HEK293 (cell line): ENCODE results near the gene CASP7.

ENCODE experiments used
- CTCF ChIP-seq: fragments of 450-650 bp; formaldehyde crosslinking; IDR thresholded peaks from 2 replicates; pipeline ENCODE4 v1.5.1; 2016; ENCODE audit warnings: missing biosample characterization, missing genetic modification characterization
- FEZF1 ChIP-seq: fragments of 450-650 bp; formaldehyde crosslinking; IDR thresholded peaks from 2 replicates; pipeline ENCODE4 v1.5.1; 2016; ENCODE audit warnings: missing biosample characterization, missing genetic modification characterization
- HIC1 ChIP-seq: fragments of 450-650 bp; formaldehyde crosslinking; IDR thresholded peaks from 2 replicates; pipeline ENCODE4 v1.5.1; 2016; ENCODE audit warnings: missing biosample characterization, missing genetic modification characterization
- INSM2 ChIP-seq: fragments of 450-650 bp; formaldehyde crosslinking; IDR thresholded peaks from 2 replicates; pipeline ENCODE4 v1.5.1; 2016; ENCODE audit warnings: missing biosample characterization, missing genetic modification characterization
- KLF1 ChIP-seq: fragments of 450-650 bp; formaldehyde crosslinking; IDR thresholded peaks from 2 replicates; pipeline ENCODE4 v1.5.1; 2016; ENCODE audit warnings: missing biosample characterization, missing genetic modification characterization
- KLF10 ChIP-seq: fragments of 450-650 bp; IDR thresholded peaks from 2 replicates; pipeline ENCODE4 v1.5.1; 2018; ENCODE audit warnings: missing biosample characterization, mild to moderate bottlenecking, missing genetic modification characterization
- KLF7 ChIP-seq: fragments of 450-650 bp; formaldehyde crosslinking; IDR thresholded peaks from 2 replicates; pipeline ENCODE4 v1.5.1; 2016; ENCODE audit warnings: missing biosample characterization, missing genetic modification characterization, borderline replicate concordance
- OVOL3 ChIP-seq: fragments of 450-650 bp; formaldehyde crosslinking; IDR thresholded peaks from 2 replicates; pipeline ENCODE4 v1.5.1; 2016; ENCODE audit warnings: missing biosample characterization, missing genetic modification characterization
- PRDM10 ChIP-seq: fragments of 450-650 bp; formaldehyde crosslinking; IDR thresholded peaks from 2 replicates; pipeline ENCODE4 v1.5.1; 2016; ENCODE audit warnings: missing biosample characterization, missing genetic modification characterization
- WT1 ChIP-seq: fragments of 450-650 bp; formaldehyde crosslinking; IDR thresholded peaks from 2 replicates; pipeline ENCODE4 v1.5.1; 2016; ENCODE audit warnings: missing biosample characterization, missing genetic modification characterization
- YY1 ChIP-seq: fragments of 450-650 bp; formaldehyde crosslinking; IDR thresholded peaks from 2 replicates; pipeline ENCODE4 v1.5.1; 2018; ENCODE audit warnings: missing biosample characterization, missing genetic modification characterization
- ZBTB11 ChIP-seq: fragments of 450-650 bp; formaldehyde crosslinking; conservative IDR thresholded peaks from 2 replicates; pipeline ENCODE4 v1.5.1; 2016; ENCODE audit warnings: low read depth, missing biosample characterization, missing genetic modification characterization
- ZBTB7A ChIP-seq: fragments of 450-650 bp; formaldehyde crosslinking; IDR thresholded peaks from 2 replicates; pipeline ENCODE4 v1.5.1; 2016; ENCODE audit warnings: low read depth, missing biosample characterization, missing genetic modification characterization
- ZFHX2 ChIP-seq: fragments of 450-650 bp; formaldehyde crosslinking; conservative IDR thresholded peaks from 2 replicates; pipeline ENCODE4 v1.5.1; 2016; ENCODE audit warnings: missing biosample characterization, missing genetic modification characterization
- ZNF24 ChIP-seq: fragments of 450-650 bp; formaldehyde crosslinking; IDR thresholded peaks from 2 replicates; pipeline ENCODE4 v1.5.1; 2016; ENCODE audit warnings: missing biosample characterization, missing genetic modification characterization
- ZNF266 ChIP-seq: fragments of 450-650 bp; formaldehyde crosslinking; IDR thresholded peaks from 2 replicates; pipeline ENCODE4 v1.5.1; 2016; ENCODE audit warnings: missing biosample characterization, missing genetic modification characterization, low read depth
- ZNF362 ChIP-seq: fragments of 450-650 bp; formaldehyde crosslinking; IDR thresholded peaks from 2 replicates; pipeline ENCODE4 v1.5.1; 2016; ENCODE audit warnings: missing biosample characterization, missing genetic modification characterization
- ZNF391 ChIP-seq: fragments of 450-650 bp; formaldehyde crosslinking; IDR thresholded peaks from 2 replicates; pipeline ENCODE4 v1.5.1; 2016; ENCODE audit warnings: low read depth, missing biosample characterization, missing genetic modification characterization, borderline replicate concordance
- ZNF513 ChIP-seq: fragments of 450-650 bp; IDR thresholded peaks from 2 replicates; pipeline ENCODE4 v1.5.1; 2018; ENCODE audit warnings: missing biosample characterization, missing genetic modification characterization
- ZNF610 ChIP-seq: fragments of 450-650 bp; formaldehyde crosslinking; IDR thresholded peaks from 2 replicates; pipeline ENCODE4 v1.5.1; 2016; ENCODE audit warnings: missing biosample characterization, missing genetic modification characterization, borderline replicate concordance
- ZNF670 ChIP-seq: fragments of 450-650 bp; formaldehyde crosslinking; IDR thresholded peaks from 2 replicates; pipeline ENCODE4 v1.5.1; 2016; ENCODE audit warnings: missing biosample characterization, missing genetic modification characterization, low read depth
- ZNF792 ChIP-seq: fragments of 450-650 bp; formaldehyde crosslinking; IDR thresholded peaks from 2 replicates; pipeline ENCODE4 v1.5.1; 2016; ENCODE audit warnings: missing biosample characterization, missing genetic modification characterization

Gene CASP7

GRCh38 chr10:113679463-113680189 lies at the start of gene CASP7 (continued):
- peak; percentile 48 for TF ChIP-seq ZFHX2 (tag by site-specific recombination)
- TF ChIP-seq HIC1 (tag by site-specific recombination) = peak; percentile 66
- TF ChIP-seq INSM2 (tag by site-specific recombination) = 0 out of 2 replicates have a peak, but pooled peaks have one; percentile 21
- peak; percentile 65; the same call in 1 of the 2 replicates for TF ChIP-seq ZNF24 (tag by site-specific recombination)
- peak; percentile 34; the same call in 1 of the 2 replicates for TF ChIP-seq WT1 (tag by site-specific recombination)
- TF ChIP-seq ZNF391 (tag by site-specific recombination) = peak; percentile 55; the same call in 1 of the 2 replicates
- TF ChIP-seq OVOL3 (tag by site-specific recombination) = no peak
- 0 out of 2 replicates have a peak, but pooled peaks have one; percentile 43 for TF ChIP-seq YY1 (tag by site-specific recombination)
- TF ChIP-seq KLF1 (tag by site-specific recombination) = peak; percentile 95
- no peak for TF ChIP-seq ZNF266 (tag by site-specific recombination)
- 0 out of 2 replicates have a peak, but pooled peaks have one; percentile 82 for TF ChIP-seq ZNF362
- TF ChIP-seq ZNF610 (tag by site-specific recombination) = 0 out of 2 replicates have a peak, but pooled peaks have one; percentile 65
- peak; percentile 75 for TF ChIP-seq CTCF (tag by site-specific recombination)
- 0 out of 2 replicates have a peak, but pooled peaks have one; percentile 14 for TF ChIP-seq ZNF792 (tag by site-specific recombination)
- peak; percentile 61; the same call in 1 of the 2 replicates for TF ChIP-seq KLF10 (tag by site-specific recombination)
- peak; percentile 98 for TF ChIP-seq PRDM10 (tag by site-specific recombination)
- TF ChIP-seq FEZF1 (tag by site-specific recombination) = peak; percentile 26; the same call in 1 of the 2 replicates
- peak; percentile 62 for TF ChIP-seq ZBTB11
- 0 out of 2 replicates have a peak, but pooled peaks have one; percentile 26 for TF ChIP-seq ZNF513 (tag by site-specific recombination)
- TF ChIP-seq ZNF670 (tag by site-specific recombination) = no peak
- no peak for TF ChIP-seq ZBTB7A (tag by site-specific recombination)
- TF ChIP-seq KLF7 = peak; percentile 62; the same call in 1 of the 2 replicates
